HG03103 (cell line): Measurements from ENCODE around the gene HMCN2.
"Not testable (repeated sequence)": the region's sequence is repeated elsewhere in the genome, so short reads cannot be mapped to it uniquely, and the experiment has no call there.

Experiments
- ATAC-seq: cut with Tn5 transposase; IDR thresholded peaks from one replicate; pipeline ENCODE4 v1.9.1; 2021; ENCODE audit warnings: low read depth; ENCODE audit not compliant: unreplicated experiment

The HMCN2 gene

GRCh38 chr9:130325921-130326320 lies 60.4 kb downstream of the HMCN2 start:
- ATAC-seq: no peak

- ATAC-seq: no peak
These were observed 61.7 kb downstream of the HMCN2 start for GRCh38 chr9:130327070-130327780.

- ATAC-seq: no peak
These were observed 62.3 kb downstream of the HMCN2 start for GRCh38 chr9:130327781-130328348.

GRCh38 chr9:130328349-130328801 lies 62.8 kb downstream of the HMCN2 start:
- no peak for ATAC-seq

GRCh38 chr9:130329061-130329460 lies 63.5 kb downstream of the HMCN2 start:
- ATAC-seq: no peak

GRCh38 chr9:130330202-130330862 lies 64.8 kb downstream of the HMCN2 start:
- ATAC-seq: no peak

- no peak for ATAC-seq
These were observed 65.5 kb downstream of the HMCN2 start for GRCh38 chr9:130331061-130331460.

- no peak for ATAC-seq
These were observed 66.0 kb downstream of the HMCN2 start for GRCh38 chr9:130331573-130331972.

- no peak for ATAC-seq
These were observed 66.9 kb downstream of the HMCN2 start for GRCh38 chr9:130332384-130332926.

GRCh38 chr9:130333041-130333711 lies 67.6 kb downstream of the HMCN2 start:
- no peak for ATAC-seq

GRCh38 chr9:130333712-130334062 lies 68.1 kb downstream of the HMCN2 start:
- ATAC-seq: no peak

- no peak for ATAC-seq
These were observed 69.4 kb downstream of the HMCN2 start for GRCh38 chr9:130334915-130335314.

GRCh38 chr9:130336027-130336610 lies 70.6 kb downstream of the HMCN2 start:
- ATAC-seq: no peak

GRCh38 chr9:130336885-130337284 lies 71.3 kb downstream of the HMCN2 start:
- no peak for ATAC-seq

GRCh38 chr9:130337318-130337717 lies 71.8 kb downstream of the HMCN2 start:
- ATAC-seq: no peak

GRCh38 chr9:130337784-130338380 lies 72.3 kb downstream of the HMCN2 start:
- no peak for ATAC-seq

GRCh38 chr9:130338891-130339290 lies 73.3 kb downstream of the HMCN2 start:
- ATAC-seq: not testable (repeated sequence)

GRCh38 chr9:130339306-130339705 lies 73.7 kb downstream of the HMCN2 start:
- ATAC-seq: no peak

- no peak for ATAC-seq
These were observed 74.5 kb downstream of the HMCN2 start for GRCh38 chr9:130340011-130340410.

GRCh38 chr9:130340557-130340956 lies 75.0 kb downstream of the HMCN2 start:
- not testable (repeated sequence) for ATAC-seq
